H9 (cell line): ENCODE results near the gene ZNF253. TPM values are rescaled to one million over a fixed set of nuclear protein-coding genes. Genes with fewer than 3 reads are reported as not detected.

Experiments
- DNase-seq: peaks from one replicate; pipeline ENCODE4 v3.0.0-alpha.2; 2017
- H2AFZ ChIP-seq: one replicate; pipeline ENCODE4 v1.6.1; 2013; ENCODE audit warnings: mild to moderate bottlenecking, low read length, control low read depth, moderate library complexity
- H2AK5ac ChIP-seq: 2 replicates; pipeline ENCODE4 v1.6.1; 2013; ENCODE audit warnings: low read length, control low read depth, mixed read lengths; ENCODE audit not compliant: insufficient read length
- H2BK120ac ChIP-seq: one replicate; pipeline ENCODE4 v1.6.1; 2013; ENCODE audit warnings: low read depth, mild to moderate bottlenecking, low read length, control low read depth, inconsistent platforms; ENCODE audit not compliant: poor library complexity, severe bottlenecking
- H2BK12ac ChIP-seq: 2 replicates; pipeline ENCODE4 v1.6.1; 2013; ENCODE audit warnings: low read length, control low read depth, mixed read lengths, low read depth; ENCODE audit not compliant: insufficient read length
- H2BK15ac ChIP-seq: 2 replicates; pipeline ENCODE4 v1.6.1; 2013; ENCODE audit warnings: low read depth, low read length, control low read depth
- H2BK20ac ChIP-seq: one replicate; pipeline ENCODE4 v1.6.1; 2013; ENCODE audit warnings: low read depth, mild to moderate bottlenecking, low read length, control low read depth, inconsistent platforms; ENCODE audit not compliant: poor library complexity, severe bottlenecking
- H2BK5ac ChIP-seq: 2 replicates; pipeline ENCODE4 v1.6.1; 2013; ENCODE audit warnings: low read length, control low read depth, mixed read lengths; ENCODE audit not compliant: insufficient read length
- H3K14ac ChIP-seq: 2 replicates; pipeline ENCODE4 v1.6.1; 2013; ENCODE audit warnings: low read length, control low read depth; ENCODE audit not compliant: insufficient read depth
- H3K18ac ChIP-seq: 2 replicates; pipeline ENCODE4 v1.6.1; 2013; ENCODE audit warnings: low read depth, mild to moderate bottlenecking, mixed read lengths, low read length, control low read depth; ENCODE audit not compliant: insufficient read length
- H3K23ac ChIP-seq: 2 replicates; pipeline ENCODE4 v1.6.1; 2013; ENCODE audit warnings: low read length, control low read depth, mixed read lengths, low read depth; ENCODE audit not compliant: insufficient read length
- H3K23me2 ChIP-seq: 2 replicates; pipeline ENCODE4 v1.6.1; 2013; ENCODE audit warnings: low read depth, mild to moderate bottlenecking, mixed read lengths, low read length, control low read depth; ENCODE audit not compliant: insufficient read length, poor library complexity, severe bottlenecking
- H3K27ac ChIP-seq: 2 replicates; pipeline ENCODE4 v1.5.1; 2013; ENCODE audit warnings: low read length, control low read depth, mixed read lengths, low read depth; ENCODE audit not compliant: insufficient read length
- H3K27me3 ChIP-seq: 2 replicates; pipeline ENCODE4 v1.6.1; 2013; ENCODE audit warnings: low read length, control low read depth, inconsistent platforms; ENCODE audit not compliant: insufficient read depth
- H3K4ac ChIP-seq: 2 replicates; pipeline ENCODE4 v1.6.1; 2013; ENCODE audit warnings: low read depth, mild to moderate bottlenecking, control low read depth, inconsistent platforms, low read length, moderate library complexity
- H3K4me1 ChIP-seq: 2 replicates; pipeline ENCODE4 v1.6.1; 2013; ENCODE audit warnings: low read length, control low read depth, inconsistent platforms; ENCODE audit not compliant: insufficient read depth
- H3K4me2 ChIP-seq: 2 replicates; pipeline ENCODE4 v1.6.1; 2013; ENCODE audit warnings: low read length, control low read depth, mixed read lengths; ENCODE audit not compliant: insufficient read length, insufficient read depth
- H3K56ac ChIP-seq: 2 replicates; pipeline ENCODE4 v1.6.1; 2013; ENCODE audit warnings: low read depth, mild to moderate bottlenecking, mixed read lengths, low read length, control low read depth; ENCODE audit not compliant: insufficient read length
- H3K79me1 ChIP-seq: 2 replicates; pipeline ENCODE4 v1.6.1; 2013; ENCODE audit warnings: low read depth, mild to moderate bottlenecking, moderate library complexity, low read length, control low read depth, inconsistent platforms; ENCODE audit not compliant: insufficient read depth, poor library complexity, severe bottlenecking
- H3K79me2 ChIP-seq: 2 replicates; pipeline ENCODE4 v1.6.1; 2013; ENCODE audit warnings: low read length, control low read depth, inconsistent platforms; ENCODE audit not compliant: insufficient read depth
- H3K9ac ChIP-seq: 2 replicates; pipeline ENCODE4 v1.6.1; 2013; ENCODE audit warnings: low read length, control low read depth, mixed read lengths; ENCODE audit not compliant: insufficient read length; ENCODE audit errors: extremely low read depth
- H3K9me3 ChIP-seq: one replicate; pipeline ENCODE4 v1.6.1; 2013; ENCODE audit warnings: low read depth, low read length, inconsistent platforms; ENCODE audit not compliant: control insufficient read depth
- H3T11ph ChIP-seq: one replicate; pipeline ENCODE4 v1.6.1; 2013; ENCODE audit warnings: mild to moderate bottlenecking, low read length, control low read depth, inconsistent platforms
- H4K20me1 ChIP-seq: one replicate; pipeline ENCODE4 v1.6.1; 2013; ENCODE audit not compliant: control insufficient read depth, insufficient read length, insufficient read depth
- H4K5ac ChIP-seq: 2 replicates; pipeline ENCODE4 v1.6.1; 2013; ENCODE audit warnings: low read depth, mild to moderate bottlenecking, mixed read lengths, low read length, control low read depth; ENCODE audit not compliant: insufficient read length
- H4K8ac ChIP-seq: replicated peaks from 2 replicates; pipeline ENCODE4 v1.6.1; 2013; ENCODE audit warnings: low read length, control low read depth, mixed read lengths, low read depth; ENCODE audit not compliant: insufficient read length
- H4K91ac ChIP-seq: 2 replicates; pipeline ENCODE4 v1.6.1; 2013; ENCODE audit warnings: low read depth, mild to moderate bottlenecking, moderate library complexity, mixed read lengths, low read length, control low read depth; ENCODE audit not compliant: insufficient read length
- H3K27ac Mint-ChIP-seq, 3 experiments: 2 replicates in 2 of 3; 3 replicates in 1 of 3; pipeline ENCODE4 v1.8.0; 2020 to 2021; ENCODE audit warnings: mixed read lengths in 3 of 3, mild to moderate bottlenecking in 1 of 3, moderate library complexity in 1 of 3
- H3K27me3 Mint-ChIP-seq: 2 replicates; pipeline ENCODE4 v1.8.0; 2021; ENCODE audit warnings: low read depth, mild to moderate bottlenecking, moderate library complexity, mixed read lengths
- H3K36me3 Mint-ChIP-seq, 3 experiments: 2 replicates in 2 of 3; 3 replicates in 1 of 3; pipeline ENCODE4 v1.8.0; 2020 to 2021; ENCODE audit warnings: low read depth in 3 of 3, mixed read lengths in 3 of 3; ENCODE audit not compliant: insufficient read depth in 1 of 3
- H3K4me1 Mint-ChIP-seq, 2 experiments: 2 replicates each; pipeline ENCODE4 v1.8.0; 2020; ENCODE audit warnings: mixed read lengths in 2 of 2
- H3K4me3 Mint-ChIP-seq, 2 experiments: 2 replicates in 1 of 2; 3 replicates in 1 of 2; pipeline ENCODE4 v1.8.0; 2020 to 2021; ENCODE audit warnings: mild to moderate bottlenecking in 2 of 2, mixed read lengths in 2 of 2, moderate library complexity in 1 of 2
- H3K9me3 Mint-ChIP-seq, 2 experiments: 2 replicates in 1 of 2; 3 replicates in 1 of 2; pipeline ENCODE4 v1.8.0; 2020; ENCODE audit warnings: mild to moderate bottlenecking in 2 of 2, mixed read lengths in 2 of 2, moderate library complexity in 1 of 2
- WGBS: extraction: QIAGEN DNeasy Blood & Tissue Kit; methylation state at CpG from one replicate; pipeline ENCODE4 v1.1.7; 2013; ENCODE audit warnings: missing lambda C conversion rate, low lambda C conversion rate, mixed read lengths; ENCODE audit not compliant: insufficient read length; ENCODE audit errors: extremely low coverage; 5-methylcytosine and 5-hydroxymethylcytosine counted together
- total RNA-seq: library from RNA; stranded (reverse); gene quantifications from 2 replicates; pipeline ENCODE4 v1.2.1, GENCODE V29; 2021
- TF ChIP-seq, protein P1 (sequence below): fragments of 200-600 bp; sonication (generic); conservative IDR thresholded peaks from 3 replicates; pipeline ENCODE4 v1.8.0; 2021; ENCODE audit warnings: antibody characterized with exemption, mild to moderate bottlenecking

Gene ZNF253
- total RNA-seq, 1 experiment from 2014 or later, result 51.0 TPM

DNA sequence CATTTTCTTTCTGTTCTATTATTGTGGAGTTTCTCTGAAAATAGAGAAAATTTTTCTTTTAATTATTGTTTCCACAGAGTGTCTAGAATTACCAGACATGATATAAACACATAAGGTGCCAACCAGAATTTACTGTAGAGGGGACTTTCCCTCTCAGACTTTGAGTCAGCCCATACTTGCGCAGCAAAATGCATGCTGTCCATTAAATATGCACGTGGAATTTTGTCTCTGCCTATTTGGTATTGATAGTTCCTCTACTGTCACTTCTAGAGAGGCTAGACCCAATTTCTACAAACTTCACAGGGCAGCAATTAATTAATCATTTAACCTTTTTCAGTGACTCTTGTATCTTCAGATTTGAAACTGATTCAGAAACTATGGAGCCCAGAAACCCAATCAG is 44.0 kb downstream of the ZNF253 start:
- H4K20me1 ChIP-seq, result peaks cover 3% of the 10 kb centered on the region
- H2BK20ac ChIP-seq, result no peak overlapping the region
- no peak for DNase-seq
- no peaks in the 10 kb centered on the region for H3K27me3 ChIP-seq
- no peak overlapping the region for H2BK5ac ChIP-seq
- H3K79me2 ChIP-seq, result peaks cover 53% of the 10 kb centered on the region
- H3T11ph ChIP-seq, result no peak overlapping the region
- no peak overlapping the region for H3K14ac ChIP-seq
- H3K23ac ChIP-seq, result no peak overlapping the region
- TF ChIP-seq, protein P1, sequence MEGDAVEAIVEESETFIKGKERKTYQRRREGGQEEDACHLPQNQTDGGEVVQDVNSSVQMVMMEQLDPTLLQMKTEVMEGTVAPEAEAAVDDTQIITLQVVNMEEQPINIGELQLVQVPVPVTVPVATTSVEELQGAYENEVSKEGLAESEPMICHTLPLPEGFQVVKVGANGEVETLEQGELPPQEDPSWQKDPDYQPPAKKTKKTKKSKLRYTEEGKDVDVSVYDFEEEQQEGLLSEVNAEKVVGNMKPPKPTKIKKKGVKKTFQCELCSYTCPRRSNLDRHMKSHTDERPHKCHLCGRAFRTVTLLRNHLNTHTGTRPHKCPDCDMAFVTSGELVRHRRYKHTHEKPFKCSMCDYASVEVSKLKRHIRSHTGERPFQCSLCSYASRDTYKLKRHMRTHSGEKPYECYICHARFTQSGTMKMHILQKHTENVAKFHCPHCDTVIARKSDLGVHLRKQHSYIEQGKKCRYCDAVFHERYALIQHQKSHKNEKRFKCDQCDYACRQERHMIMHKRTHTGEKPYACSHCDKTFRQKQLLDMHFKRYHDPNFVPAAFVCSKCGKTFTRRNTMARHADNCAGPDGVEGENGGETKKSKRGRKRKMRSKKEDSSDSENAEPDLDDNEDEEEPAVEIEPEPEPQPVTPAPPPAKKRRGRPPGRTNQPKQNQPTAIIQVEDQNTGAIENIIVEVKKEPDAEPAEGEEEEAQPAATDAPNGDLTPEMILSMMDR, result no peak
- no peak overlapping the region for H3K18ac ChIP-seq
- no peak overlapping the region for H3K4me2 ChIP-seq
- no peak overlapping the region for H3K9ac ChIP-seq
- Mint-ChIP-seq H3K4me3 (no peak overlapping the region), H3K36me3 (peaks cover 39 to 87% (median 47%) of the 10 kb centered on the region in 3 experiments), H3K27me3 (no peaks in the 10 kb centered on the region), H3K27ac (peak overlapping the region in 1 of 3 experiments; percentile 38; a peak in 1 of 7 replicates), H3K4me1 (peaks cover 24 to 28% of the 10 kb centered on the region in 2 experiments), H3K9me3 (peaks cover 1 to 70% of the 10 kb centered on the region in 2 experiments; a peak in 4 of 5 replicates)
- no peak overlapping the region for H3K56ac ChIP-seq
- no peaks in the 10 kb centered on the region for H3K9me3 ChIP-seq
- H4K8ac ChIP-seq, result no peak overlapping the region
- H4K91ac ChIP-seq, result no peak overlapping the region
- no CpG with 5 or more reads among the region's 2 CpGs for WGBS
- no peak overlapping the region for H2BK15ac ChIP-seq
- no peak overlapping the region for H3K27ac ChIP-seq
- H3K23me2 ChIP-seq, result no peaks in the 10 kb centered on the region
- H4K5ac ChIP-seq, result no peak overlapping the region
- H2AFZ ChIP-seq, result no peak overlapping the region
- no peak overlapping the region for H2AK5ac ChIP-seq
- peaks cover 14% of the 10 kb centered on the region for H3K79me1 ChIP-seq
- no peaks in the 10 kb centered on the region for H3K4me1 ChIP-seq
- H2BK12ac ChIP-seq, result no peak overlapping the region
- no peak overlapping the region for H2BK120ac ChIP-seq
- H3K4ac ChIP-seq, result no peak overlapping the region
